Astrocyte (in vitro differentiated cells and primary cell): ENCODE results near the gene POC1B. TPM values are rescaled to one million over a fixed set of nuclear protein-coding genes. Genes with fewer than 3 reads are reported as not detected.
A peak's percentile ranks its signal among the peaks of the same experiment; 100 is the strongest.

Experiments
- DNase-seq: peaks from one replicate; pipeline ENCODE4 v3.0.0-alpha.2; 2010; ENCODE audit warnings: low read depth
- FAIRE-seq: peaks from 2 replicates; lab custom pipeline; 2011; peaks lifted over from hg19 to GRCh38; lab: Jason Lieb, UNC
- H2AFZ ChIP-seq: 2 replicates; pipeline ENCODE4 v1.6.0; 2012; ENCODE audit warnings: low read depth, low read length, inconsistent platforms
- H3K27ac ChIP-seq: 2 replicates; pipeline ENCODE4 v1.5.1; 2011; ENCODE audit warnings: low read depth, low read length, inconsistent platforms
- H3K27me3 ChIP-seq: 2 replicates; pipeline ENCODE4 v1.6.0; 2011; ENCODE audit warnings: low read length, inconsistent platforms; ENCODE audit not compliant: insufficient read depth
- H3K36me3 ChIP-seq: 2 replicates; pipeline ENCODE4 v1.5.1; 2011; ENCODE audit warnings: low read length, inconsistent platforms; ENCODE audit not compliant: insufficient read depth
- H3K4me1 ChIP-seq: 2 replicates; pipeline ENCODE4 v1.5.1; 2011; ENCODE audit warnings: low read length, inconsistent platforms; ENCODE audit not compliant: insufficient read depth
- H3K4me2 ChIP-seq: 2 replicates; pipeline ENCODE4 v1.6.0; 2012; ENCODE audit warnings: low read length, inconsistent platforms
- H3K4me3 ChIP-seq: 2 replicates; pipeline ENCODE4 v1.5.1; 2011; ENCODE audit warnings: low read depth, mild to moderate bottlenecking, low read length, inconsistent platforms; ENCODE audit not compliant: insufficient read depth
- H3K79me2 ChIP-seq: 2 replicates; pipeline ENCODE4 v1.6.0; 2012; ENCODE audit warnings: mild to moderate bottlenecking, low read length, inconsistent platforms; ENCODE audit not compliant: insufficient read depth
- H3K9ac ChIP-seq: 2 replicates; pipeline ENCODE4 v1.6.0; 2012; ENCODE audit warnings: mild to moderate bottlenecking, low read length, inconsistent platforms
- H3K9me3 ChIP-seq: 2 replicates; pipeline ENCODE4 v1.5.1; 2012; ENCODE audit warnings: low read depth, mild to moderate bottlenecking, low read length, inconsistent platforms; ENCODE audit not compliant: insufficient read depth
- H4K20me1 ChIP-seq: 2 replicates; pipeline ENCODE4 v1.6.0; 2012; ENCODE audit warnings: low read length, inconsistent platforms; ENCODE audit not compliant: insufficient read depth
- H3K27ac Mint-ChIP-seq: one replicate; pipeline ENCODE4 v1.8.0; 2021; ENCODE audit warnings: mild to moderate bottlenecking, mixed read lengths; ENCODE audit not compliant: unreplicated experiment
- H3K27me3 Mint-ChIP-seq: one replicate; pipeline ENCODE4 v1.8.0; 2021; ENCODE audit warnings: low read depth, mixed read lengths; ENCODE audit not compliant: unreplicated experiment
- H3K36me3 Mint-ChIP-seq: one replicate; pipeline ENCODE4 v1.8.0; 2021; ENCODE audit warnings: low read depth, mixed read lengths; ENCODE audit not compliant: unreplicated experiment
- H3K4me1 Mint-ChIP-seq: one replicate; pipeline ENCODE4 v1.8.0; 2021; ENCODE audit warnings: low read depth, mixed read lengths; ENCODE audit not compliant: unreplicated experiment
- H3K4me3 Mint-ChIP-seq: one replicate; pipeline ENCODE4 v1.8.0; 2021; ENCODE audit warnings: mild to moderate bottlenecking, moderate library complexity, mixed read lengths; ENCODE audit not compliant: unreplicated experiment
- H3K9me3 Mint-ChIP-seq: one replicate; pipeline ENCODE4 v1.8.0; 2021; ENCODE audit warnings: mild to moderate bottlenecking, mixed read lengths; ENCODE audit not compliant: unreplicated experiment
- EZH2 ChIP-seq: IDR thresholded peaks from 2 replicates; pipeline ENCODE4 v1.6.1; 2012; ENCODE audit warnings: mild to moderate bottlenecking, low read length, inconsistent platforms; ENCODE audit not compliant: insufficient read depth
- total RNA-seq: library from RNA; stranded (reverse); gene quantifications from 2 replicates; pipeline ENCODE4 v1.2.1, GENCODE V29; 2021
- TF ChIP-seq, protein P1 (sequence below): IDR thresholded peaks from 2 replicates; pipeline ENCODE4 v1.5.1; 2011; ENCODE audit warnings: low read depth, mild to moderate bottlenecking, inconsistent platforms, low read length, moderate library complexity; ENCODE audit not compliant: insufficient read depth

POC1B gene
- total RNA-seq, 1 donor from 2014 or later, result 10.6 TPM

DNA sequence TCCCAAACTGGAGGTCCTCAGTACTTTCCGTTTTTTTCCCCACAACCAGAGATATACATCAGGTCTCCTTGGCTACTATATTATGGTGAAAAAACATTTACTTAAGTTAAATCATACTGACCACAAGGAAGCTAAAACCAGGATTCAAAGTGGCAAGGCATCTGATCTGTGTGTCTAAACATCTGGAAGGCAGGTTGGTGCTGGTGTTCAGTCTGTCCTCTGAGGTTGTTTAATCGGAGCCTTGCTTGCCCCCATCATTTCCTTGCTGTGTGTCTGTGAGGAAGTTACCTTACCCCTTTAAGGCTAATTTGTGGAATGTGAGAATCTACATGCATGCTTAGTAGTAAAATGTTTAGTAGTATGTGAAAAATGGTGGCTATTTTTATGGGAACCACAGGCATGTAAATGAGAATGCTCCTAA lies 76.9 kb downstream of the POC1B start:
- H3K36me3 Mint-ChIP-seq, result peaks cover 4% of the 10 kb centered on the region
- H3K27me3 Mint-ChIP-seq, result no peaks in the 10 kb centered on the region
- Histone ChIP-seq H2AFZ (no peak overlapping the region), H3K9me3 (no peaks in the 10 kb centered on the region), H3K4me3 (no peak overlapping the region), H4K20me1 (no peaks in the 10 kb centered on the region), H3K79me2 (no peaks in the 10 kb centered on the region), H3K27me3 (no peaks in the 10 kb centered on the region), H3K36me3 (no peaks in the 10 kb centered on the region), H3K4me1 (peaks cover 17% of the 10 kb centered on the region), H3K9ac (no peak overlapping the region), H3K27ac (no peak overlapping the region), H3K4me2 (no peak overlapping the region)
- H3K9me3 Mint-ChIP-seq, result peaks cover 4% of the 10 kb centered on the region
- peaks cover 47% of the 10 kb centered on the region for H3K4me1 Mint-ChIP-seq
- DNase-seq (peak; percentile 36), FAIRE-seq (no peak)
- H3K27ac Mint-ChIP-seq, result peak overlapping the region; percentile 77
- TF ChIP-seq EZH2, result no peak
- TF ChIP-seq, protein P1, sequence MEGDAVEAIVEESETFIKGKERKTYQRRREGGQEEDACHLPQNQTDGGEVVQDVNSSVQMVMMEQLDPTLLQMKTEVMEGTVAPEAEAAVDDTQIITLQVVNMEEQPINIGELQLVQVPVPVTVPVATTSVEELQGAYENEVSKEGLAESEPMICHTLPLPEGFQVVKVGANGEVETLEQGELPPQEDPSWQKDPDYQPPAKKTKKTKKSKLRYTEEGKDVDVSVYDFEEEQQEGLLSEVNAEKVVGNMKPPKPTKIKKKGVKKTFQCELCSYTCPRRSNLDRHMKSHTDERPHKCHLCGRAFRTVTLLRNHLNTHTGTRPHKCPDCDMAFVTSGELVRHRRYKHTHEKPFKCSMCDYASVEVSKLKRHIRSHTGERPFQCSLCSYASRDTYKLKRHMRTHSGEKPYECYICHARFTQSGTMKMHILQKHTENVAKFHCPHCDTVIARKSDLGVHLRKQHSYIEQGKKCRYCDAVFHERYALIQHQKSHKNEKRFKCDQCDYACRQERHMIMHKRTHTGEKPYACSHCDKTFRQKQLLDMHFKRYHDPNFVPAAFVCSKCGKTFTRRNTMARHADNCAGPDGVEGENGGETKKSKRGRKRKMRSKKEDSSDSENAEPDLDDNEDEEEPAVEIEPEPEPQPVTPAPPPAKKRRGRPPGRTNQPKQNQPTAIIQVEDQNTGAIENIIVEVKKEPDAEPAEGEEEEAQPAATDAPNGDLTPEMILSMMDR, result no peak
- no peak overlapping the region for H3K4me3 Mint-ChIP-seq

GRCh38 chr12:89448526-89448925 lies 77.3 kb downstream of the POC1B start:
- Mint-ChIP-seq H3K9me3 (peaks cover 4% of the 10 kb centered on the region), H3K36me3 (peaks cover 4% of the 10 kb centered on the region), H3K27ac (peak overlapping the region; percentile 93), H3K4me1 (peaks cover 43% of the 10 kb centered on the region), H3K27me3 (no peaks in the 10 kb centered on the region), H3K4me3 (no peak overlapping the region)
- no peak for TF ChIP-seq EZH2
- TF ChIP-seq, protein P1, result no peak
- H2AFZ ChIP-seq, result no peak overlapping the region
- no peaks in the 10 kb centered on the region for H3K79me2 ChIP-seq
- DNase-seq (no peak), FAIRE-seq (peak; percentile 49)
- H3K36me3 ChIP-seq, result no peaks in the 10 kb centered on the region
- H4K20me1 ChIP-seq, result no peaks in the 10 kb centered on the region
- H3K27me3 ChIP-seq, result no peaks in the 10 kb centered on the region
- no peak overlapping the region for H3K9ac ChIP-seq
- H3K4me3 ChIP-seq, result no peak overlapping the region
- H3K9me3 ChIP-seq, result no peaks in the 10 kb centered on the region
- H3K4me2 ChIP-seq, result no peak overlapping the region
- H3K4me1 ChIP-seq, result peaks cover 17% of the 10 kb centered on the region
- no peak overlapping the region for H3K27ac ChIP-seq

GRCh38 chr12:89439941-89440340 lies 85.9 kb downstream of the POC1B start:
- no peaks in the 10 kb centered on the region for H4K20me1 ChIP-seq
- Mint-ChIP-seq H3K27ac (no peak overlapping the region), H3K9me3 (peaks cover 15% of the 10 kb centered on the region), H3K36me3 (peaks cover 7% of the 10 kb centered on the region), H3K4me1 (peaks cover 5% of the 10 kb centered on the region), H3K27me3 (no peaks in the 10 kb centered on the region), H3K4me3 (no peak overlapping the region)
- no peaks in the 10 kb centered on the region for H3K27me3 ChIP-seq
- peak; percentile 58 for FAIRE-seq
- peak; percentile 44 for DNase-seq
- H3K4me3 ChIP-seq, result no peak overlapping the region
- no peak overlapping the region for H3K9ac ChIP-seq
- H3K36me3 ChIP-seq, result no peaks in the 10 kb centered on the region
- H3K79me2 ChIP-seq, result no peaks in the 10 kb centered on the region
- peak overlapping the region; percentile 53 for H3K27ac ChIP-seq
- peak overlapping the region; percentile 51 for H2AFZ ChIP-seq
- no peaks in the 10 kb centered on the region for H3K9me3 ChIP-seq
- TF ChIP-seq EZH2, result no peak
- TF ChIP-seq, protein P1, result no peak
- peak overlapping the region; percentile 63 for H3K4me2 ChIP-seq
- peaks cover 7% of the 10 kb centered on the region for H3K4me1 ChIP-seq
